GM18507 (cell line): ENCODE data around the gene PLSCR3.

Experiments used
- DNase-seq: peaks from one replicate; pipeline ENCODE4 v3.0.0; 2011; ENCODE audit warnings: low read depth; ENCODE audit not compliant: insufficient read length; ENCODE audit errors: extremely low spot score
- FAIRE-seq: peaks from 2 replicates; lab custom pipeline; 2011; peaks lifted over from hg19 to GRCh38; lab: Jason Lieb, UNC

Gene PLSCR3

GRCh38 chr17:7427549-7427948, 33.2 kb upstream of the PLSCR3 start:
- FAIRE-seq = no peak

GRCh38 chr17:7426896-7427489, 32.7 kb upstream of the PLSCR3 start:
- no peak for FAIRE-seq
- no peak for DNase-seq

More at GRCh38 chr17:7427549-7427948, 33.2 kb upstream of the PLSCR3 start:
- DNase-seq = no peak

- DNase-seq (no peak), FAIRE-seq (no peak)
Measured at GRCh38 chr17:7426203-7426863, 32.0 kb upstream of the PLSCR3 start.

DNA sequence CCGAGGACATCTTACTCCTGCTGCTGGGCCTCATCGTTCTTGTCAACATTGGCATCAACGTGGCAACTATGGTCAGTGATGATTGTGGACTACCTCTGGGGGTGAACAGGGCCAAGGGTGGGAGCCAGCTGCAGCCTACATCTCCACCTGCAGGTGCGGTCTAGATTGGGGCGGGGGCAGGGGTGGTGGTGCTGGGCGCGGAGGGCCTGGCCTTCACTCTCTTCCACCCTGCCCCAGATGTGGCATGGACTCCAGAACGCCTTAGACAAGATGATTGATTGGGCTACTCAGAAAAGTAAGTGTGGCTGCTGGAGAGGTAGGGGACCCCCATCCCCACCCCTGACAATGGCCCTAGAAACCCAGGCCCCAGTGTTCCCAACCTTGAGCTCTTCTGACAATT, 31.4 kb upstream of the PLSCR3 start:
- DNase-seq (no peak), FAIRE-seq (no peak)

- no peak for FAIRE-seq
Measured at GRCh38 chr17:7425316-7425715, 31.0 kb upstream of the PLSCR3 start, which contains the start of gene SPEM2. SPEM2 (plus strand) TSS chr17:7425616; CDS start chr17:7425689, 73 bp downstream.

DNA sequence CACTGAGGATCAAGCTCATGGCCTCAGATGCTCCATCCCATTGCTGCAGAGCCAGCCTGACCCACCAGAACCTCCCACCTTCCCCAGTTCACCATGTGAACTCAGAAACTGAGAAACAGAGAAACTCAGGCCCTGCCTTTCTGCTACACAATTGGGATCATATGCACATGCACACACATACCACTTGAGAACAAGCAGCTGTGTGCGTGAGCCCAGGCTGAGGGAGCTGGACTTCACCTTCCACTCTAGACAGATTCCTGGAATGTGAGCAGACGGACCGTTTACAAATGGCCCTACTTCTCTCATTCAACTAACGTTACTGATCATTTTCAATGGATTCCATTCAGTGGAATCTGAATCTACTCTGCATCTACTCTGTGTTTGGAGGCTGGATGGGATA, 29.4 kb upstream of the PLSCR3 start:
- DNase-seq (no peak), FAIRE-seq (no peak)

More at GRCh38 chr17:7425316-7425715, 31.0 kb upstream of the PLSCR3 start, which contains the start of gene SPEM2:
- no peak for DNase-seq

- FAIRE-seq (no peak), DNase-seq (no peak)
Measured at GRCh38 chr17:7421186-7421585, 26.9 kb upstream of the PLSCR3 start.

DNA sequence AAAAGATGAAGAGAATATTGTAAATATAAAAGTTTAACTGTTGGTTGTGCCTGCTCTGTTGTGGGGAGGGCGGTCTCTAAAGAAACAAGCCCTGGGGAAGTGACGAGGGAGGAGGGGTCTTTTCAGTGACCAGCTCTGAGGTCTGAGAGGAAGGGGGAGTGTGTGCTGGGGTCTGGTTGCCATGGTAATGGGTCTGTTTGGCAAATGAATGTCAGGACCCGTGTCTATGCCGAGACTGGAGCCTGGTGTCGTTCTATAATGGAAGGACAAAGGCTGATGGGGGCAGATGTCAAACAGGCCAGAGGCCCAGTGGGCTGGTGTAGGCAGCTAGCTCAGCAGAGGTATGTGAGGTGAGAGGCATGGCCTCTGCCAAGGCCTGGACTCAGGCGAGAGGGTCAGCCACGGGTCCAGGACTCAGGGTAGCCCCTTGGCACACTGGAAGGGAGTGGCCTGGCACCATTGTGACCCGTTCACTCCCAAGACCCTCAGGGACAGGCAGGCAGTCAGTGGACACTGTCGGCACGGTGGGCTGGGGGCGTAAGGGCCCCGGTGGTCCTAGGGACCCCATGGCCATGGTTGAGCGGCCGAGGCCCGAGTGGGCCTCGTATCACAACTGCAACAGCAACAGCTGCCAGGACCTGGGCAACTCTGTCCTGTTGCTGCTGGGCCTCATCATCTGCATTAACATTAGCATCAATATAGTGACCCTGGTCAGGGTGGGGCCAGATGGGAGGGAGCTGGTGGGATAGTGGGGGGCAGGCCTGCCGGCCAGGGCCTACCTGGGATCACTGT, 25.7 kb upstream of the PLSCR3 start, which contains the start of gene SPEM1:
Gene SPEM1, plus strand, starts transcription at position 506 of the 792 bp plus-strand sequence. Its CDS starts 61 bp downstream, at position 567.
- FAIRE-seq (no peak), DNase-seq (no peak)

- no peak for FAIRE-seq
- no peak for DNase-seq
Measured at GRCh38 chr17:7418472-7419152, 24.3 kb upstream of the PLSCR3 start.

DNA sequence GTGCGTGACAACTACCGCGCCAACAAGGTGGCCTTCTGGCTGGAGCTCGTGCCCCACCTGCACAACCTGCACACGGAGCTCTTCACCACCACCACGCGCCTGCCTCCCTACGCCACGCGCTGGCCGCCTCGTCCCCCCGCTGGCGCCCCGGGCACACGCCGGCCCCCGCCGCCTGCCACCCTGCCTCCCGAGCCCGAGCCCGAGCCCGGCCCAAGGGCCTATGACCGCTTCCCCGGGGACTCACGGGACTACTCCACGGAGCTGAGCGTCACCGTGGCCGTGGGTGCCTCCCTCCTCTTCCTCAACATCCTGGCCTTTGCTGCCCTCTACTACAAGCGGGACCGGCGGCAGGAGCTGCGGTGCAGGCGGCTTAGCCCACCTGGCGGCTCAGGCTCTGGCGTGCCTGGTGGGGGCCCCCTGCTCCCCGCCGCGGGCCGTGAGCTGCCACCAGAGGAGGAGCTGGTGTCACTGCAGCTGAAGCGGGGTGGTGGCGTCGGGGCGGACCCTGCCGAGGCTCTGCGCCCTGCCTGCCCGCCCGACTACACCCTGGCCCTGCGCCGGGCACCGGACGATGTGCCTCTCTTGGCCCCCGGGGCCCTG, 22.8 kb upstream of the PLSCR3 start:
- DNase-seq (no peak), FAIRE-seq (no peak)

GRCh38 chr17:7416323-7416722, 22.0 kb upstream of the PLSCR3 start:
- FAIRE-seq = peak; percentile 65
- DNase-seq = no peak

DNA sequence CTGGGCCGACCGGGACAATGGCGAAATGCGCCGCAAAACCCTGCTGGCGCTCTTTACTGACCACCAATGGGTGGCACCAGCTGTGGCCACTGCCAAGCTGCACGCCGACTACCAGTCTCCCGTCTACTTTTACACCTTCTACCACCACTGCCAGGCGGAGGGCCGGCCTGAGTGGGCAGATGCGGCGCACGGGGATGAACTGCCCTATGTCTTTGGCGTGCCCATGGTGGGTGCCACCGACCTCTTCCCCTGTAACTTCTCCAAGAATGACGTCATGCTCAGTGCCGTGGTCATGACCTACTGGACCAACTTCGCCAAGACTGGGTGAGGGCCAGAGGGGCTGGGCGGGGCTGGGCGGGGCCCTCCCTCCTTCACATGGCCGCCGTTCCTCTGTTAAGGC, 21.5 kb upstream of the PLSCR3 start:
- DNase-seq (no peak), FAIRE-seq (no peak)

GRCh38 chr17:7414837-7415236, 20.5 kb upstream of the PLSCR3 start:
- no peak for DNase-seq
- no peak for FAIRE-seq

GRCh38 chr17:7413346-7413985, 19.1 kb upstream of the PLSCR3 start:
- DNase-seq = no peak
- no peak for FAIRE-seq

- DNase-seq (no peak), FAIRE-seq (no peak)
Measured at GRCh38 chr17:7411427-7411750, 17.1 kb upstream of the PLSCR3 start.

DNA sequence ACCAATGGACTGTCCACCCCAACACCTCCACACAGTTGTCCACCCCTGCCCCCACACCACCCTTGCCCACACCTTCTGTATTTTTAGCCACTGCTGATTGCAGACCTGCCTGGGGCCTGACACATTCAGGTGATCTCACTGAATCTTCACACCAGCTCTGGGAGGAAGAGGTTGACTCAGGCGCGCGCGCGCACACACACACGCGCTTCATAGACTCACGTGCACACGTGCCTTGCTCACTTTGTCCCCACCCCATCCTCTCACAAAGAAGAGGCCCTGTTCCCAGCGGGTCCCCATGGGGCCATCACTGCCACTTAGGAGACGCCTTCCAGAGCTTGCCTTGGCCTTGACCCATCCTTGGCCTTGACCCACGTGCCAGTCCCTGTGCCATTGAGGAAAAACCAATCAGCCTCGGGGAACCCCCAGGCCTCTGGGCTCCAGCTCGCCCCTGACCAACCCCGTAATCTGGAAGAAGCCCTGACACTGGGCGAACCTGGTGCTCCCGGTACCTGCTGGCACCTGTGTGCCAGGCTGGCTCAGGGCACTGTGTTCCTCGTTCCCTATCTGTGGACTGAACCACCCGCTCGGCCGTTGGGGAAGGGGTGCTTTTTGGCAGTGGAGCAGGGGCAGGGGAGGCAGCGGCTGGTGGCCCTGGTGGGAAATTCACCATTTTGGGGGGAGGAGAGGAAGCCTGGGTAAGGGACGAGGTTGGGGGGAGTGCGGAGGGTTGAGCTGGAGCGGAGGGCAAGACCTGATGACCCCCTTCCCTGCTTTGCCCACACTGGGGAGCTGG, 16.5 kb upstream of the PLSCR3 start:
- FAIRE-seq (no peak), DNase-seq (no peak)

DNA sequence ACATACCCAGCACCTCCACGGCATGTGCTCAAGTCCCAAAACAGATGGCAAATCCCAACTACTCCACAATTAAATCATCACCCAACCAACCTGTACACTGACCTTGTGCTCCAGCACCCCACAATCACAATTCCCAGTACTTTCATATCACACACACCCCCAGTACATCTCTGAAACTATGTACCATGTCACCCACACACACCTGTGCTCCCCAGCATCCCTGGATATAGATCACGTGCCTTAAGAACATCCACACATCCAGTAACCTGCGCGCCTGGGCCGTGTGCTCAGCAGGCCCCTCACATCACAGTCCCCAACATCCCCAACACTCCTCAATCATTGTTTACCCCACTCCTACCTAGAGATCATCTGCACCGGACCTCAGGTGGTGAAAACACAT, 15.4 kb upstream of the PLSCR3 start:
- DNase-seq (no peak), FAIRE-seq (no peak)

DNA sequence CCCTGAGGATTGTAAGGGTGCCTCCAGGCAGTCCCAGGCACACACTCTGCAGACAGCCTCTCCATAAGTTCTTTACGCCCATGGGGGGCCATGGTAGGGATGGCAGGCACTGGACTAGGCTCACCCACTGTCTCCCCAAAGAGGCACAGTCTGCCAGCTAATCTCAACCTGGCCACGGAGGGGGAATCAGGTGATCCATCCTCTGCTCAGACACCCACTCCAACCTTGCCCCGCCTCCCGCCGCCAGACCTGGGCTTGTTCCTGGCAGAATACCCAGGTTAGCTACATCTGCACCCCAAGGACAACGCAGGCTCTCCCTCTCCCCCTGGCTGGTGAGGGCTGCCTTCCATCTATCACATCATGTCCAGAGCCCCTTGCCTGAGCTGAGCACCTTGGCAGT, 14.5 kb upstream of the PLSCR3 start:
- no peak for DNase-seq
- no peak for FAIRE-seq
